GM12874 (cell line): ENCODE data around the gene ACTR1A.

Experiments
- CTCF ChIP-seq: IDR thresholded peaks from 2 replicates; pipeline ENCODE4 v1.5.1; 2011; ENCODE audit warnings: low read depth, mild to moderate bottlenecking, control low read depth, low read length, moderate library complexity; ENCODE audit not compliant: insufficient read depth

ACTR1A gene

GRCh38 chr10:102542800-102543418 is 40.4 kb upstream of the ACTR1A start:
- TF ChIP-seq CTCF, result no peak

DNA sequence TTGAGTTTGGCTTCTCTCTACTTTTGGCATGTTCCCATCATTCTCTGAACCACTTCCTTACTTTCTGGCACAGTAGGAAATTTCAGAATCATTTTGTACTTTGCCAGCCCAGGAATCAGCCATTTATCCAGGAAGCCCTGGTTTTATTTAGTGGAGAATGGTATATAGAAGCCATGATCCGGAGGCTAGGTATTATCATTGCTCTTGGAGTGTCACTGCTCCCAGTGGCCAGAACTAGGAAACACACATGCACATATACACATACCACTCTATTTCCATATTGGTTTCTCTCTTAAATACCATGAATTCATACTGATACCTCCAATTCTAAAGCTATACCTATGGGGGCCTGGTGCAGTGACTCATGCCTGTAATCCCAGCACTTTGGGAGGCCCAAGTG is 37.5 kb upstream of the ACTR1A start:
- TF ChIP-seq CTCF, result peak; percentile 57; the same call in 1 of the 2 replicates

GRCh38 chr10:102538811-102539210 is 36.3 kb upstream of the ACTR1A start:
- TF ChIP-seq CTCF, result no peak

- TF ChIP-seq CTCF, result no peak
Observed at GRCh38 chr10:102537948-102538347, 35.4 kb upstream of the ACTR1A start.

- no peak for TF ChIP-seq CTCF
Observed at GRCh38 chr10:102537367-102537766, 34.9 kb upstream of the ACTR1A start.

DNA sequence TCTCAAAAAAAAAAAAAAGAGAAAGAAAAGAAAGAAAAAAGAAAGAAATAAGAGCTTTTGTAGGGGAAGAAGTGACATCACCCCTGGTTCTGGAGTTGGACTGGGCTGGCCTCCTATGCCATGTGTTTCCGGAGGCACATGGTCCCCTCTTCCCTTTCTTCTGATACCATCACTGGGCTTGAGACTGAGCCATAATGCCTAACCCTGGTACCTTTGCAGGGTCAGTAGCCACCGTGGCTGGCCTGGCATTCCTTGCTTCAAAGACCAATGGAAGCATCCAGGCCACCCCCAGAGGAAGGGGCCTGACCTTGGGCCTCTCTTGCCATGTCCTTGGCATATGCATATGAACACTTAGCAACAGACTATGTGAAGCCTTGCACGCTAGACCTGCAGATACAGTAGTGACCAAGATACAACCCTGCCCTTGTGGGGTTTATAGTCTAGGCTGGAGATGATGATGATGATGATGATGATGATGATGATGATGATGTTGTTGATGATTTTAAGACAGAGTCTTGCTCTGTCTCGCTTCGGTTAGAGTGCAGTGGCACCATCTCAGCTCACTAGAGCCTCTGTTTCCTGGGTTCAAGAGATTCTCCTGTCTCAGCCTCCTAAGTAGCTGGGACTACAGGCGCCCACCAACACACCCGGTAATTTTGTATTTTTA is 33.1 kb upstream of the ACTR1A start:
- no peak for TF ChIP-seq CTCF

DNA sequence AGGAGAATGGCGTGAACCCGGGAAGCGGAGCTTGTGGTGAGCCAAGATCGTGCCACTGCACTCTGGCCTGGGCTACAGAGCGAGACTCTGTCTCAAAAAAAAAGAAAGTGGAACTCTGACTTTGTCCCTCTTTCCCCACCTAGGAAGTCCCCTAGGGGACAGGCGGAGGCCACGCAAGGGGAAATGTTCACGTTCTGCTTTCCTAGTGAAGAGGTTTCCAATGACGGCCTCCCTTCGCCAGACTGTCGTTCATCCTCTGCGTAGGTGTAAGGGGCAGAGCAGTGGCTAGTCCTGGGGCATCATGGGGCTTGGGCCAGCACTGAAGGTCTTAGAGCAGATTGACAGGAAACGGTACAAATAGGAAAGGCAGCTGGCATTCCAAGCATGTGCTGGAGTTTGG is 31.8 kb upstream of the ACTR1A start:
- TF ChIP-seq CTCF, result no peak
